HEK293T (cell line): Measurements from ENCODE around the gene SCARB2.

Experiments
- CTCF ChIA-PET: fragments of 350-600 bp; formaldehyde crosslinking; extraction: SDS; loops from one replicate; lab custom pipeline; 2021; ENCODE audit warnings: antibody characterized with exemption, inconsistent platforms; lab: Yijun Ruan, JAX
- POLR2A ChIA-PET: fragments of 350-600 bp; formaldehyde crosslinking; extraction: SDS; loops from one replicate; lab custom pipeline; 2020; ENCODE audit warnings: antibody characterized with exemption, inconsistent platforms; lab: Yijun Ruan, JAX
- DNase-seq: peaks from one replicate; pipeline ENCODE4 v3.0.0; 2012; ENCODE audit warnings: mixed read lengths; ENCODE audit errors: extremely low spot score
- ARNT ChIP-seq: fragments of 450-650 bp; IDR thresholded peaks from 2 replicates; pipeline ENCODE4 v1.6.1; 2017; ENCODE audit warnings: mild to moderate bottlenecking
- BHLHE40 ChIP-seq: fragments of 450-650 bp; IDR thresholded peaks from 2 replicates; pipeline ENCODE4 v1.6.1; 2016; ENCODE audit warnings: mild to moderate bottlenecking, moderate library complexity, borderline replicate concordance
- CTBP1 ChIP-seq: fragments of 450-650 bp; IDR thresholded peaks from 2 replicates; pipeline ENCODE4 v1.6.1; 2016; ENCODE audit warnings: borderline replicate concordance
- ELF4 ChIP-seq: fragments of 450-650 bp; IDR thresholded peaks from 2 replicates; pipeline ENCODE4 v1.6.1; 2017; ENCODE audit warnings: antibody characterized with exemption
- FOXA1 ChIP-seq: fragments of 450-650 bp; IDR thresholded peaks from 2 replicates; pipeline ENCODE4 v1.6.1; 2016; ENCODE audit warnings: mild to moderate bottlenecking
- FOXK2 ChIP-seq: fragments of 450-650 bp; IDR thresholded peaks from 2 replicates; pipeline ENCODE4 v1.6.1; 2016; ENCODE audit warnings: mild to moderate bottlenecking
- FOXM1 ChIP-seq: fragments of 450-650 bp; IDR thresholded peaks from 2 replicates; pipeline ENCODE4 v1.6.1; 2017; ENCODE audit warnings: mild to moderate bottlenecking, borderline replicate concordance
- HDGF ChIP-seq: fragments of 450-650 bp; IDR thresholded peaks from 2 replicates; pipeline ENCODE4 v1.6.1; 2017; ENCODE audit warnings: antibody characterized with exemption, borderline replicate concordance
- L3MBTL2 ChIP-seq: fragments of 450-650 bp; conservative IDR thresholded peaks from 2 replicates; pipeline ENCODE4 v1.6.1; 2016; ENCODE audit warnings: mild to moderate bottlenecking
- LEF1 ChIP-seq: fragments of 450-650 bp; IDR thresholded peaks from 2 replicates; pipeline ENCODE4 v1.6.1; 2017; ENCODE audit warnings: mild to moderate bottlenecking, borderline replicate concordance
- NFRKB ChIP-seq: fragments of 450-650 bp; IDR thresholded peaks from 2 replicates; pipeline ENCODE4 v1.6.1; 2016; ENCODE audit warnings: mild to moderate bottlenecking, moderate library complexity
- SP1 ChIP-seq: fragments of 450-650 bp; IDR thresholded peaks from 2 replicates; pipeline ENCODE4 v1.6.1; 2017
- SUZ12 ChIP-seq: fragments of 450-650 bp; IDR thresholded peaks from 2 replicates; pipeline ENCODE4 v1.6.1; 2016; ENCODE audit warnings: mild to moderate bottlenecking
- TARDBP ChIP-seq: fragments of 450-650 bp; IDR thresholded peaks from 2 replicates; pipeline ENCODE4 v1.6.1; 2016
- ZNF384 ChIP-seq: fragments of 450-650 bp; IDR thresholded peaks from 2 replicates; pipeline ENCODE4 v1.6.1; 2016
- TF ChIP-seq, protein P1 (sequence below): fragments of 450-650 bp; IDR thresholded peaks from 2 replicates; pipeline ENCODE4 v1.6.1; 2016

The SCARB2 gene

DNA sequence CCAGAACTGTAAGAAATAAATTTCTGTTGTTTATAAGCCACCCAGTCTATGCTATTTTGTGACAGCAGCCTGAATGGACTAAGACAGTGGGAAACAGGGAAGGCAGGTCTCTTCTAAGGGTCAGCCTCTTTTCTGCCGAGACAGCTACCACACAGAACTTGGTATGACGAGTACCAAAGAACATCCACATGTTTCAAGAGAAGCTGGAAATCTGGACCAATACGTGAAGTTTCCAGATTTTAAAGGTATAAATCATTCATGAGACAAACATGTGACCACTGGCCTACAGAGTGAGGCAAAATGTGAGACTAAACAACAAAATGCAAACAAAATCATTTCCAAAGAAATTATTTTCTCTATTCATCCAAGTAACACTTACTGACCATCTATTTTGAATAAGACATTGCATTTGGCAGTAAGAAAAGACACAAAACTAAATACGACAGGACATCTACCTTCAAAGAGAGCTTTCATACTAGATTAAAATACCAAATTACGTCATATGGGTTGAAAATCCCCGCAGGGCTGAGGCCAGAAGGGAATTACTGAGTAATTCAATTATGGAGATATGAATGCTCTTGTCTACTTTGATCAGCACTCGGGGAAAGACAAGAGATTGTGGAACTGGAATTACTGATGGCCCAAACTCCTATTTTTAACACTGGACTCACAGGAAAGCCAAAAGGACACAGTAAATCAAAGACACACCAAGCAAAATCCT, 7.2 kb downstream of the SCARB2 start:
- CTCF ChIA-PET = no interaction called here

GRCh38 chr4:76205476-76205875, 8.1 kb downstream of the SCARB2 start:
- ChIA-PET CTCF (no interaction called here), POLR2A (interaction anchor here (1.1 kb wide), 1 partner anchor 9 kb away, joined by 4 read pairs; no protein-coding TSS in a partner anchor)
- no peak for DNase-seq

More for the DNA sequence above, 7.2 kb downstream of the SCARB2 start:
- DNase-seq = no peak
- POLR2A ChIA-PET = interaction anchor here (1.1 to 1.9 kb wide), 2 partner anchors 9 to 100 kb away, joined by 4 to 5 read pairs; no protein-coding TSS in a partner anchor
- no peak for TF ChIP-seq ARNT
- TF ChIP-seq, protein P1, sequence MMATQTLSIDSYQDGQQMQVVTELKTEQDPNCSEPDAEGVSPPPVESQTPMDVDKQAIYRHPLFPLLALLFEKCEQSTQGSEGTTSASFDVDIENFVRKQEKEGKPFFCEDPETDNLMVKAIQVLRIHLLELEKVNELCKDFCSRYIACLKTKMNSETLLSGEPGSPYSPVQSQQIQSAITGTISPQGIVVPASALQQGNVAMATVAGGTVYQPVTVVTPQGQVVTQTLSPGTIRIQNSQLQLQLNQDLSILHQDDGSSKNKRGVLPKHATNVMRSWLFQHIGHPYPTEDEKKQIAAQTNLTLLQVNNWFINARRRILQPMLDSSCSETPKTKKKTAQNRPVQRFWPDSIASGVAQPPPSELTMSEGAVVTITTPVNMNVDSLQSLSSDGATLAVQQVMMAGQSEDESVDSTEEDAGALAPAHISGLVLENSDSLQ = peak; percentile 47

GRCh38 chr4:76204936-76205335, 8.7 kb downstream of the SCARB2 start:
- ChIA-PET CTCF (no interaction called here), POLR2A (no interaction called here)
- TF ChIP-seq, protein P1 = no peak
- no peak for TF ChIP-seq SUZ12
- TF ChIP-seq ELF4 = no peak
- no peak for TF ChIP-seq NFRKB
- TF ChIP-seq SP1 = no peak
- TF ChIP-seq BHLHE40 = no peak
- TF ChIP-seq L3MBTL2 = no peak
- no peak for TF ChIP-seq HDGF
- no peak for TF ChIP-seq ZNF384
- TF ChIP-seq ARNT = no peak
- TF ChIP-seq CTBP1 = no peak
- TF ChIP-seq LEF1 = no peak
- TF ChIP-seq FOXK2 = no peak
- TF ChIP-seq FOXA1 = no peak
- TF ChIP-seq TARDBP = no peak
- no peak for TF ChIP-seq FOXM1
- no peak for DNase-seq

More at GRCh38 chr4:76205476-76205875, 8.1 kb downstream of the SCARB2 start:
- TF ChIP-seq SUZ12 (no peak), ELF4 (no peak), ZNF384 (no peak), L3MBTL2 (no peak), FOXK2 (no peak), SP1 (no peak)

DNA sequence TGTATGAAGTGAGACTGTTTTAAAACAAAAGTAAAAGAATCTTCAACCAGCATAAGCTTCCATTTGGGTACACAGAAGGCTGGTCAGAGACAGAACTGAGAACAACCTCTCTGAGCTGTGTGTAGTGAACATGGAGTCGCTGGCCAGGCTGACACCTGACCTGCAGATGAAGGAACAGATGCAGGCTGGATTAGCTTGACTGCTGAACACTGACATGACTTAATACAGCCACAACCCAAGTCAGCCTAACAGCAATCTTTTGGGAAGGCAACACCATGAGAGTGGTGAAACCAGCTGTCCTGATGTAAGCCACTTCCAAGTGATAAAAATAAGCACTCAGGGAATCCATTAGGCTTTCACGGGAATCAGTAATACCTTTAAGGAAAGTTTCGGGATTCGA, 10.1 kb downstream of the SCARB2 start:
- no peak for TF ChIP-seq SP1
- TF ChIP-seq HDGF = no peak
- TF ChIP-seq, protein P1 = no peak
- no peak for TF ChIP-seq FOXM1
- no peak for TF ChIP-seq TARDBP
- TF ChIP-seq ARNT = no peak
- no peak for TF ChIP-seq BHLHE40
- no peak for TF ChIP-seq NFRKB
- TF ChIP-seq L3MBTL2 = no peak
- POLR2A ChIA-PET = interaction anchor here (0.7 to 1.0 kb wide), 2 partner anchors 10 to 580 kb away, joined by 3 read pairs; partner anchors contain the start of gene SCARB2
- no peak for DNase-seq
- CTCF ChIA-PET = no interaction called here

DNA sequence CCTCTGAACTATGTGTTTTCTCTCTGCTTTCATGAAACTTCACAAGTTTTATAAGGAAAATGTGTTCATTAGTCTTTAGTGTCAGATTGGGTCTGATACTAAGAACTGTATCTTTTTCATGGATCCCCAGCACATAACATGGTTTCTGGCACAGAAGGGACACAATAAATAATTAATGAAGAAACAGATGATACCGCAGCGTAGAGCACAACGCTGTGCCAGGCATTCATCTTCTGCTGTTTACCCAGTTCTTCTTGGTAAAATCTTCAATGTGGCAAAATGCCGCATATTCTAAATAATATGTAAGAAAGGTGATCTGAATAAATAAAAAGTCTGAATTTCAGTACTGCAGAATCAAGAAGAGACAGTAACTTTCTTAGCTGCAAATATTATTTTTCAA, 12.3 kb downstream of the SCARB2 start:
- POLR2A ChIA-PET = no interaction called here
- no peak for TF ChIP-seq LEF1
- TF ChIP-seq NFRKB = no peak
- no peak for TF ChIP-seq CTBP1
- TF ChIP-seq ARNT = no peak
- TF ChIP-seq ZNF384 = no peak
- no peak for TF ChIP-seq ELF4
- TF ChIP-seq FOXA1 = no peak
- TF ChIP-seq FOXK2 = no peak
- no peak for TF ChIP-seq TARDBP
- TF ChIP-seq, protein P1 = no peak
- TF ChIP-seq HDGF = no peak
- TF ChIP-seq SP1 = no peak
- TF ChIP-seq SUZ12 = no peak
- no peak for TF ChIP-seq BHLHE40
- TF ChIP-seq FOXM1 = no peak
- TF ChIP-seq L3MBTL2 = no peak
- no peak for DNase-seq
- CTCF ChIA-PET = no interaction called here

GRCh38 chr4:76200771-76201231, 12.8 kb downstream of the SCARB2 start:
- no peak for DNase-seq
- CTCF ChIA-PET = no interaction called here
- TF ChIP-seq LEF1 (no peak), HDGF (no peak), NFRKB (no peak), SP1 (no peak), ZNF384 (no peak), ELF4 (no peak), TARDBP (no peak)
- POLR2A ChIA-PET = interaction anchor here (0.7 kb wide), 1 partner anchor 11 kb away, joined by 3 read pairs; no protein-coding TSS in a partner anchor
